H1 (cell line): ENCODE results near the gene APOM. TPM values are rescaled to one million over a fixed set of nuclear protein-coding genes. Genes with fewer than 3 reads are reported as not detected.

ENCODE experiments used
- BCL11A ChIP-seq, 2 experiments: IDR thresholded peaks; one replicate each; pipeline ENCODE4 v1.6.1; 2011; ENCODE audit warnings: low read depth in 2 of 2, low read length in 2 of 2, mild to moderate bottlenecking in 2 of 2
- EP300 ChIP-seq, 2 experiments: IDR thresholded peaks; 1 replicate in 1 of 2; 2 replicates in 1 of 2; pipeline ENCODE4 v1.6.1; 2011 to 2012; ENCODE audit warnings: low read depth in 2 of 2, low read length in 2 of 2, mild to moderate bottlenecking in 2 of 2, borderline replicate concordance in 1 of 2, inconsistent platforms in 1 of 2, moderate library complexity in 1 of 2
- MAFK ChIP-seq: IDR thresholded peaks from 2 replicates; pipeline ENCODE4 v1.6.1; 2012; ENCODE audit warnings: low read depth, mild to moderate bottlenecking, improper control_type of control experiment, low read length
- NRF1 ChIP-seq: IDR thresholded peaks from 2 replicates; pipeline ENCODE4 v1.6.1; 2011; ENCODE audit warnings: mild to moderate bottlenecking, low read depth, low read length, improper control_type of control experiment
- RFX5 ChIP-seq: IDR thresholded peaks from 2 replicates; pipeline ENCODE4 v1.6.1; 2011; ENCODE audit warnings: low read depth, low read length, improper control_type of control experiment, borderline replicate concordance
- SAP30 ChIP-seq: fragments of 300-600 bp; sonication (generic); IDR thresholded peaks from 2 replicates; pipeline ENCODE4 v1.7.1; 2012; ENCODE audit warnings: low read length, moderate library complexity, mild to moderate bottlenecking, inconsistent platforms; ENCODE audit not compliant: insufficient read depth, insufficient replicate concordance
- SIN3A ChIP-seq, 2 experiments: IDR thresholded peaks in 1 of 2; conservative IDR thresholded peaks in 1 of 2; 2 replicates each; pipeline ENCODE4 v1.6.1; 2011 to 2012; ENCODE audit warnings: low read length in 2 of 2, improper control_type of control experiment in 1 of 2, low read depth in 1 of 2, mild to moderate bottlenecking in 1 of 2
- polyA plus RNA-seq, 7 experiments: library from polyadenylated mRNA; depleted of rRNA in 3 of 7; stranded (reverse) in 5 of 7; unstranded in 2 of 7; fragments of >200 nt in 5 of 7; fragments of 200-250 nt in 2 of 7; gene quantifications; 1 replicate in 5 of 7; 2 replicates in 1 of 7; 4 replicates in 1 of 7; pipeline versions ENCODE4 v1.2.1 to v1.2.3, GENCODE V29; 2011 to 2013; ENCODE audit warnings: missing spikeins in 2 of 7, mixed read lengths in 2 of 7
- total RNA-seq: library from RNA; stranded (reverse); fragmentation: NEBNext Ultra II Directional; extraction: Animal tissue kit (Norgen Biotek cat#: 25700); gene quantifications from 2 replicates; pipeline ENCODE4 v1.2.1, GENCODE V29; 2021
- TF ChIP-seq, protein P1 (sequence below): fragments of 300-600 bp; sonication (generic); IDR thresholded peaks from 2 replicates; pipeline ENCODE4 v1.7.1; 2012; ENCODE audit warnings: low read length, moderate library complexity, mild to moderate bottlenecking, inconsistent platforms; ENCODE audit not compliant: insufficient replicate concordance

APOM gene
- total and polyA plus RNA-seq, 2 of the 8 experiments (the other 6 are each of a cell fraction or from before 2014, with no cell fraction given): 3.4 to 12.0 TPM

DNA sequence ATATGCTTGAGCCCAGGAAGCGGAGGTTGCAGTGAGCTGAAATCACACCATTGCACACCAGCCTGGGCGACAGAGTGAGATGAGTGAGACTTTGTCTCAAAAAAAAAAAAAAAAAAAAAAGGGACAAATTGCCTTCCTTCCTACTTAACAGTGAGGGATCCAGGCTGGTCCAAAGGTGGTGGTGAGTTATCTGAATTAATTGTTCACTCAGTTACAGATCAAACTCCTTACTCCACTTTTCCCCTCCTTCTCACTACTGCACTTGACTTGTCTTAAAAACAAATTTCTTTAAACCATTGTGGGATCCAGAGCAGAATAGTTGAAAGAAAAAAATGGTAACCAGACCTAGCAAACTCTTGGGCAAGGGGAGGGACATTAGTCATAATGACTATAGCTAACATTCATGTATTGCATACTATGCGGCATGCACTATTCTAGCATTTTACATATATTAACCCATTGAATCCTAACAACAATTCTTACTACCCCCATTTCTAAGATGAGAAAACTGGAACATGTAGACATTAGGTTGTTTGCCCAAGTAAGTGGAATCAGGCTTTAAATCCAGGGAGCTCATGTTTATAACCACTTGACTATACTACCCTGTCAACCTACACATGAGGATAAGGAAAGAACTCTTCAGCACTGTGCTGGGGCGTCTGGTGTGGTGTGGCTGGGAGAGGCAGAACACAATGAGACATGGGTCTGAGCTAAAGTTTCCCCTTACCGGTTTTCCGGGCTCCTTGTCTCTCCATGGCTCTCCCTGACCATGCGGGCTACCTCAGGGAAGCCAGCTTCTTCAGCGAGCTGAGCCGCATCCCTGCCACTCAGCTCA is 7.6 kb downstream of the APOM start (continued):
- TF ChIP-seq RFX5: no peak
- no peak for TF ChIP-seq SIN3A (conservative IDR thresholded peaks at IDR 0.05 in 1 of 2, IDR thresholded peaks at IDR 0.05 in 1 of 2; ENCODE audit: low read depth in 1 of 2, low read length in 2 of 2)
- no peak for TF ChIP-seq SAP30
- no peak for TF ChIP-seq EP300 (IDR thresholded peaks at IDR 0.05; ENCODE audit: borderline replicate concordance in 1 of 2, low read depth in 2 of 2, low read length in 2 of 2)
- no peak for TF ChIP-seq MAFK
- no peak for TF ChIP-seq NRF1
- TF ChIP-seq, protein P1, sequence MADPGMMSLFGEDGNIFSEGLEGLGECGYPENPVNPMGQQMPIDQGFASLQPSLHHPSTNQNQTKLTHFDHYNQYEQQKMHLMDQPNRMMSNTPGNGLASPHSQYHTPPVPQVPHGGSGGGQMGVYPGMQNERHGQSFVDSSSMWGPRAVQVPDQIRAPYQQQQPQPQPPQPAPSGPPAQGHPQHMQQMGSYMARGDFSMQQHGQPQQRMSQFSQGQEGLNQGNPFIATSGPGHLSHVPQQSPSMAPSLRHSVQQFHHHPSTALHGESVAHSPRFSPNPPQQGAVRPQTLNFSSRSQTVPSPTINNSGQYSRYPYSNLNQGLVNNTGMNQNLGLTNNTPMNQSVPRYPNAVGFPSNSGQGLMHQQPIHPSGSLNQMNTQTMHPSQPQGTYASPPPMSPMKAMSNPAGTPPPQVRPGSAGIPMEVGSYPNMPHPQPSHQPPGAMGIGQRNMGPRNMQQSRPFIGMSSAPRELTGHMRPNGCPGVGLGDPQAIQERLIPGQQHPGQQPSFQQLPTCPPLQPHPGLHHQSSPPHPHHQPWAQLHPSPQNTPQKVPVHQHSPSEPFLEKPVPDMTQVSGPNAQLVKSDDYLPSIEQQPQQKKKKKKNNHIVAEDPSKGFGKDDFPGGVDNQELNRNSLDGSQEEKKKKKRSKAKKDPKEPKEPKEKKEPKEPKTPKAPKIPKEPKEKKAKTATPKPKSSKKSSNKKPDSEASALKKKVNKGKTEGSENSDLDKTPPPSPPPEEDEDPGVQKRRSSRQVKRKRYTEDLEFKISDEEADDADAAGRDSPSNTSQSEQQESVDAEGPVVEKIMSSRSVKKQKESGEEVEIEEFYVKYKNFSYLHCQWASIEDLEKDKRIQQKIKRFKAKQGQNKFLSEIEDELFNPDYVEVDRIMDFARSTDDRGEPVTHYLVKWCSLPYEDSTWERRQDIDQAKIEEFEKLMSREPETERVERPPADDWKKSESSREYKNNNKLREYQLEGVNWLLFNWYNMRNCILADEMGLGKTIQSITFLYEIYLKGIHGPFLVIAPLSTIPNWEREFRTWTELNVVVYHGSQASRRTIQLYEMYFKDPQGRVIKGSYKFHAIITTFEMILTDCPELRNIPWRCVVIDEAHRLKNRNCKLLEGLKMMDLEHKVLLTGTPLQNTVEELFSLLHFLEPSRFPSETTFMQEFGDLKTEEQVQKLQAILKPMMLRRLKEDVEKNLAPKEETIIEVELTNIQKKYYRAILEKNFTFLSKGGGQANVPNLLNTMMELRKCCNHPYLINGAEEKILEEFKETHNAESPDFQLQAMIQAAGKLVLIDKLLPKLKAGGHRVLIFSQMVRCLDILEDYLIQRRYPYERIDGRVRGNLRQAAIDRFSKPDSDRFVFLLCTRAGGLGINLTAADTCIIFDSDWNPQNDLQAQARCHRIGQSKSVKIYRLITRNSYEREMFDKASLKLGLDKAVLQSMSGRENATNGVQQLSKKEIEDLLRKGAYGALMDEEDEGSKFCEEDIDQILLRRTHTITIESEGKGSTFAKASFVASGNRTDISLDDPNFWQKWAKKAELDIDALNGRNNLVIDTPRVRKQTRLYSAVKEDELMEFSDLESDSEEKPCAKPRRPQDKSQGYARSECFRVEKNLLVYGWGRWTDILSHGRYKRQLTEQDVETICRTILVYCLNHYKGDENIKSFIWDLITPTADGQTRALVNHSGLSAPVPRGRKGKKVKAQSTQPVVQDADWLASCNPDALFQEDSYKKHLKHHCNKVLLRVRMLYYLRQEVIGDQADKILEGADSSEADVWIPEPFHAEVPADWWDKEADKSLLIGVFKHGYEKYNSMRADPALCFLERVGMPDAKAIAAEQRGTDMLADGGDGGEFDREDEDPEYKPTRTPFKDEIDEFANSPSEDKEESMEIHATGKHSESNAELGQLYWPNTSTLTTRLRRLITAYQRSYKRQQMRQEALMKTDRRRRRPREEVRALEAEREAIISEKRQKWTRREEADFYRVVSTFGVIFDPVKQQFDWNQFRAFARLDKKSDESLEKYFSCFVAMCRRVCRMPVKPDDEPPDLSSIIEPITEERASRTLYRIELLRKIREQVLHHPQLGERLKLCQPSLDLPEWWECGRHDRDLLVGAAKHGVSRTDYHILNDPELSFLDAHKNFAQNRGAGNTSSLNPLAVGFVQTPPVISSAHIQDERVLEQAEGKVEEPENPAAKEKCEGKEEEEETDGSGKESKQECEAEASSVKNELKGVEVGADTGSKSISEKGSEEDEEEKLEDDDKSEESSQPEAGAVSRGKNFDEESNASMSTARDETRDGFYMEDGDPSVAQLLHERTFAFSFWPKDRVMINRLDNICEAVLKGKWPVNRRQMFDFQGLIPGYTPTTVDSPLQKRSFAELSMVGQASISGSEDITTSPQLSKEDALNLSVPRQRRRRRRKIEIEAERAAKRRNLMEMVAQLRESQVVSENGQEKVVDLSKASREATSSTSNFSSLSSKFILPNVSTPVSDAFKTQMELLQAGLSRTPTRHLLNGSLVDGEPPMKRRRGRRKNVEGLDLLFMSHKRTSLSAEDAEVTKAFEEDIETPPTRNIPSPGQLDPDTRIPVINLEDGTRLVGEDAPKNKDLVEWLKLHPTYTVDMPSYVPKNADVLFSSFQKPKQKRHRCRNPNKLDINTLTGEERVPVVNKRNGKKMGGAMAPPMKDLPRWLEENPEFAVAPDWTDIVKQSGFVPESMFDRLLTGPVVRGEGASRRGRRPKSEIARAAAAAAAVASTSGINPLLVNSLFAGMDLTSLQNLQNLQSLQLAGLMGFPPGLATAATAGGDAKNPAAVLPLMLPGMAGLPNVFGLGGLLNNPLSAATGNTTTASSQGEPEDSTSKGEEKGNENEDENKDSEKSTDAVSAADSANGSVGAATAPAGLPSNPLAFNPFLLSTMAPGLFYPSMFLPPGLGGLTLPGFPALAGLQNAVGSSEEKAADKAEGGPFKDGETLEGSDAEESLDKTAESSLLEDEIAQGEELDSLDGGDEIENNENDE: no peak
- no peak for TF ChIP-seq BCL11A (IDR thresholded peaks at IDR 0.05; ENCODE audit: low read depth in 2 of 2, low read length in 2 of 2)
